PFSK-1 (cell line): ENCODE data around the gene OAT.

ENCODE experiments used
- FOXP2 ChIP-seq: optimal IDR thresholded peaks from 2 replicates; pipeline ENCODE3; 2011; ENCODE audit warnings: borderline replicate concordance, control low read depth, inconsistent platforms; ENCODE audit not compliant: insufficient read depth; ENCODE audit errors: extremely low read length, extremely low read depth
- POLR2AphosphoS5 ChIP-seq: IDR thresholded peaks from 2 replicates; pipeline ENCODE4 v1.6.1; 2012; ENCODE audit warnings: low read depth, mild to moderate bottlenecking, control low read depth, low read length, moderate library complexity
- REST ChIP-seq, 2 experiments: IDR thresholded peaks; 2 replicates each; pipeline versions ENCODE4 v1.6.1 to v1.8.0; 2011 to 2012; ENCODE audit warnings: low read depth in 2 of 2, low read length in 2 of 2, control low read depth in 1 of 2, inconsistent platforms in 1 of 2, mild to moderate bottlenecking in 1 of 2, moderate library complexity in 1 of 2; ENCODE audit not compliant: insufficient read depth in 1 of 2
- TAF1 ChIP-seq: IDR thresholded peaks from 2 replicates; pipeline ENCODE4 v1.6.1; 2012; ENCODE audit warnings: low read length, control low read depth, borderline replicate concordance; ENCODE audit not compliant: insufficient read depth

- TF ChIP-seq POLR2AphosphoS5 (no peak), TAF1 (no peak), REST (IDR thresholded peaks at IDR 0.05; ENCODE audit: insufficient read depth in 1 of 2, low read depth in 2 of 2, low read length in 2 of 2) (no peak), FOXP2 (no peak)
Measured at GRCh38 chr10:124353091-124353815, 65.5 kb downstream of the OAT start.
